GM10266 (cell line): Measurements from ENCODE around the gene RECK.
"Not testable (repeated sequence)": the region's sequence is repeated elsewhere in the genome, so short reads cannot be mapped to it uniquely, and the experiment has no call there.

ENCODE experiments used
- DNase-seq: peaks from one replicate; pipeline ENCODE4 v3.0.0; 2012; ENCODE audit errors: extremely low spot score
- CTCF ChIP-seq: IDR thresholded peaks from 2 replicates; pipeline ENCODE4 v1.5.1; 2012; ENCODE audit warnings: mild to moderate bottlenecking, low read depth; ENCODE audit not compliant: control insufficient read depth, insufficient read depth; ENCODE audit errors: missing control alignments

Gene RECK

GRCh38 chr9:36158917-36159316 lies 122.2 kb downstream of the RECK start:
- DNase-seq, result no peak
- TF ChIP-seq CTCF, result no peak

GRCh38 chr9:36159509-36159908 lies 122.8 kb downstream of the RECK start:
- DNase-seq, result not testable (repeated sequence)

GRCh38 chr9:36160126-36160525 lies 123.4 kb downstream of the RECK start:
- DNase-seq, result not testable (repeated sequence)

GRCh38 chr9:36161187-36161586 lies 124.5 kb downstream of the RECK start:
- no peak for DNase-seq
- TF ChIP-seq CTCF, result no peak

- TF ChIP-seq CTCF, result no peak
- DNase-seq, result no peak
These were observed 125.6 kb downstream of the RECK start for GRCh38 chr9:36162211-36162738.

- DNase-seq, result no peak
- no peak for TF ChIP-seq CTCF
These were observed 126.5 kb downstream of the RECK start for GRCh38 chr9:36163049-36163785.

- no peak for TF ChIP-seq CTCF
- no peak for DNase-seq
These were observed 127.1 kb downstream of the RECK start for GRCh38 chr9:36163786-36164170.

- no peak for DNase-seq
- no peak for TF ChIP-seq CTCF
These were observed 127.7 kb downstream of the RECK start for GRCh38 chr9:36164372-36164771.
